Ovary (tissue), 9 donors: Measurements from ENCODE around the gene PKD1. TPM values are rescaled to one million over a fixed set of nuclear protein-coding genes. Genes with fewer than 3 reads are reported as not detected.
"Not testable (repeated sequence)": the region's sequence is repeated elsewhere in the genome, so short reads cannot be mapped to it uniquely, and the experiment has no call there.

ENCODE experiments used
- DNase-seq, 5 donors: peaks; one replicate each; pipeline ENCODE4 v3.0.0-alpha.2; 2019 to 2020
- H3K27ac ChIP-seq, 2 donors: fragments of 200-600 bp; one replicate each; pipeline versions ENCODE4 v1.5.1 to v1.8.0; 2019 to 2022
- H3K27me3 ChIP-seq: fragments of 200-600 bp; one replicate; pipeline ENCODE4 v1.8.0; 2022
- H3K36me3 ChIP-seq: fragments of 200-600 bp; sonication (generic); one replicate; pipeline ENCODE4 v1.5.1; 2019
- H3K4me1 ChIP-seq: one replicate; pipeline ENCODE4 v1.8.1; 2013; ENCODE audit warnings: mild to moderate bottlenecking, moderate library complexity; ENCODE audit not compliant: insufficient read depth
- H3K4me3 ChIP-seq: fragments of 200-600 bp; sonication (generic); one replicate; pipeline ENCODE4 v1.5.1; 2017
- H3K9me3 ChIP-seq, 2 donors: fragments of 200-600 bp in 1 of 2; sonication (generic) in 1 of 2; one replicate each; pipeline versions ENCODE4 v1.5.1 to v1.8.1; 2013 to 2019; ENCODE audit warnings: mild to moderate bottlenecking in 1 of 2, moderate library complexity in 1 of 2
- EP300 ChIP-seq: sonication (generic); formaldehyde crosslinking; IDR thresholded peaks from one replicate; pipeline ENCODE4 v1.6.1; 2017; ENCODE audit warnings: antibody characterized with exemption
- POLR2A ChIP-seq: fragments of 450-650 bp; IDR thresholded peaks from one replicate; pipeline ENCODE4 v1.6.1; 2017; ENCODE audit warnings: antibody characterized with exemption, mild to moderate bottlenecking, moderate library complexity
- WGBS, 3 donors: extraction: QIAGEN DNeasy Blood & Tissue Kit in 1 of 3; methylation state at CpG; one replicate each; pipeline versions ENCODE4 v1.1.5 to v1.1.7; 2013 to 2017; 5-methylcytosine and 5-hydroxymethylcytosine counted together
- intact Hi-C, 4 donors: fragments of 100-400 bp; cut with DNase I; formaldehyde crosslinking; loops; one replicate each; pipeline versions ENCODE4 v1.11.0 to v1.15.1; 2022 to 2023
- polyA plus RNA-seq, 2 donors: library from polyadenylated mRNA; stranded (reverse); fragments of 200-250 nt in 1 of 2; fragments of 350-450 nt in 1 of 2; fragmentation: Illumina TruSeq in 1 of 2; extraction: RNeasy Lipid Tissue Mini Kit (QIAGEN cat#74804) in 1 of 2; gene quantifications; one replicate each; pipeline ENCODE4 v1.2.3, GENCODE V29; 2013 to 2014
- total RNA-seq, 7 donors: library from RNA; depleted of rRNA in 2 of 7; stranded (reverse); fragments of >200 nt in 2 of 7; fragmentation: NEBNext Ultra II Directional in 3 of 7; extraction: Animal tissue kit (Norgen Biotek cat#: 25700) in 3 of 7; gene quantifications; one replicate each; pipeline versions ENCODE4 v1.1.0 to v1.2.4, GENCODE V29; 2016 to 2023
- TF ChIP-seq, protein P1 (sequence below), 3 donors: fragments of 450-650 bp in 2 of 3; fragments of 200-600 bp in 1 of 3; IDR thresholded peaks; one replicate each; pipeline versions ENCODE4 v1.5.1 to v1.8.0; 2016 to 2022; ENCODE audit warnings: antibody characterized with exemption in 3 of 3, mild to moderate bottlenecking in 1 of 3
- donor health status: DM: no; HTN: no; CAD: no; lungs with moderate emphysema.
- donor health status: DM: no; HTN: no; CAD: no.
- donor health status: Bipolar disorder and iron deficiency.
- donor health status: DM: yes; HTN: yes; CAD: no.
- donor health status: DM: no; HTN: no; CAD: no.
- donor health status: DM: yes; HTN: yes; CAD: no.

PKD1 gene
- total and polyA plus RNA-seq, 9 donors: 8.7 to 203 (median 129) TPM

- intact Hi-C loops: no loop called here
- TF ChIP-seq EP300: no peak
- TF ChIP-seq, protein P1, sequence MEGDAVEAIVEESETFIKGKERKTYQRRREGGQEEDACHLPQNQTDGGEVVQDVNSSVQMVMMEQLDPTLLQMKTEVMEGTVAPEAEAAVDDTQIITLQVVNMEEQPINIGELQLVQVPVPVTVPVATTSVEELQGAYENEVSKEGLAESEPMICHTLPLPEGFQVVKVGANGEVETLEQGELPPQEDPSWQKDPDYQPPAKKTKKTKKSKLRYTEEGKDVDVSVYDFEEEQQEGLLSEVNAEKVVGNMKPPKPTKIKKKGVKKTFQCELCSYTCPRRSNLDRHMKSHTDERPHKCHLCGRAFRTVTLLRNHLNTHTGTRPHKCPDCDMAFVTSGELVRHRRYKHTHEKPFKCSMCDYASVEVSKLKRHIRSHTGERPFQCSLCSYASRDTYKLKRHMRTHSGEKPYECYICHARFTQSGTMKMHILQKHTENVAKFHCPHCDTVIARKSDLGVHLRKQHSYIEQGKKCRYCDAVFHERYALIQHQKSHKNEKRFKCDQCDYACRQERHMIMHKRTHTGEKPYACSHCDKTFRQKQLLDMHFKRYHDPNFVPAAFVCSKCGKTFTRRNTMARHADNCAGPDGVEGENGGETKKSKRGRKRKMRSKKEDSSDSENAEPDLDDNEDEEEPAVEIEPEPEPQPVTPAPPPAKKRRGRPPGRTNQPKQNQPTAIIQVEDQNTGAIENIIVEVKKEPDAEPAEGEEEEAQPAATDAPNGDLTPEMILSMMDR (IDR thresholded peaks at IDR 0.05): no peak
- no peak for TF ChIP-seq POLR2A
- Histone ChIP-seq H3K4me3 (no peak overlapping the region), H3K27me3 (no peaks in the 10 kb centered on the region), H3K4me1 (no peaks in the 10 kb centered on the region), H3K9me3 (no peaks in the 10 kb centered on the region), H3K27ac (no peak overlapping the region), H3K36me3 (no peaks in the 10 kb centered on the region)
- 85 to 93% (median 91%) methylated on average over 13 to 19 of the region's 19 CpGs for WGBS, 3 donors
- DNase-seq: no peak
Observed at GRCh38 chr16:2102471-2102870, 33.2 kb downstream of the PKD1 start.

DNA sequence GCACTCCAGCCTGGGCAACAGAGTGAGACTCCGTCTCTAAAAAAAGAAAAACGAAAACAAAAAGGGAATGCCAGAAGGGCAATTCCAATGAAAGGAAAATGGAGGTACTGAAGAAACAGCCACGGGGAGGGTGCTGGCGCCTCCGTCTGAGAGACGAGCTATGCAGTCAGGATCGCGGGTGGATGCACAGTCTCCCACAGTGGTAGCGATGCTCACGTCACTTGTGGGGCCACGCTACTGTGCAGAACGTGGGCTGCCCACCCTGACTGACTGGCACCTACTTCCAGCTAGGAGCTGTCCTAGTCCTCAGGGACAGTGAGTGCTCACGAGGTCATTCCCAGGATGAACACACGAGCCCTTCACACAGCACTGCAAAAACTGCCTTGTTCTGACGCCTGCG, 34.1 kb downstream of the PKD1 start:
- intact Hi-C loops, H3K4me1 ChIP-seq, H3K4me3 ChIP-seq, DNase-seq, H3K27ac ChIP-seq, H3K9me3 ChIP-seq, H3K36me3 ChIP-seq, H3K27me3 ChIP-seq: not testable (repeated sequence)
- WGBS, 3 donors: 84 to 89% (median 88%) methylated on average over 12 to 13 of the region's 16 CpGs

- H3K4me3 ChIP-seq, intact Hi-C loops, H3K36me3 ChIP-seq, H3K27me3 ChIP-seq, DNase-seq, H3K4me1 ChIP-seq, H3K9me3 ChIP-seq, H3K27ac ChIP-seq: not testable (repeated sequence)
- 80 to 97% (median 90%) methylated on average over 3 to 14 of the region's 14 CpGs for WGBS, 3 donors
Observed at GRCh38 chr16:2097689-2098088, 38.0 kb downstream of the PKD1 start.

GRCh38 chr16:2096853-2097595, 38.7 kb downstream of the PKD1 start:
- Histone ChIP-seq H3K9me3 (no peaks in the 10 kb centered on the region), H3K27ac (no peak overlapping the region), H3K4me1 (no peaks in the 10 kb centered on the region), H3K36me3 (no peaks in the 10 kb centered on the region), H3K27me3 (no peaks in the 10 kb centered on the region), H3K4me3 (no peak overlapping the region)
- TF ChIP-seq EP300 (no peak), POLR2A (no peak)
- TF ChIP-seq, protein P1 (IDR thresholded peaks at IDR 0.05): no peak
- no peak for DNase-seq
- WGBS, 3 donors: 71 to 78% (median 75%) methylated on average over 22 to 25 of the region's 25 CpGs
- intact Hi-C loops: no loop called here

DNA sequence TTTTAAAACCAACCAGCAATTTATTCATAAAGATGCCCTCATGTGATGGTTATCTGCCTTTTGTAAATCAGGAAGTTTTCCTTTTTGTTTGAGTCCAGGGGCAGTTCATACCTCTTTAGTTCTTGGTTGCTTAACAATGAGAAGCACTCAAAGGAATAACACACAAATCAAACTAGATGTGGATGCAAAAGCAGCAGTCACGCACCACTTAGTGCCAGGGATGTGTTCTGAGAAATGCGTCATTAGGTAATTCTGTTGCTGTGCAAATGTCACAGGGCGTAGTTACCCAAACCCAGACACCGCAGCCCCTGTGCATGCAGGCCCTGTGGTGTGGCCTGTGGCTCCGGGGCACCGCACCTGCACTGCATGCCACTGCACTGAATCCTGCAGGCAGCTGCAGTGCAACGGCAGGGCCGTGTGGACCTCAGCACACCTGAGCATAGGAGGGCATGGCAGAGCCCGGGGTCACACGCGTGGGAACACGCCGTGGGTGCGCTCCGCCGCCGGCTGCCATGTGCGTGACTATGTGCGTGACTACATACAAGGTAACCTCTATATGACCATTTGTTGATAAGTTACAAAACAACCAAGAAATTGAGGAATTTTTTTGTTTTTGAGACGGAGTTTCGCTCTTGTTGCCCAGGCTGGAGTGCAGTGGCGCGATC, 39.6 kb downstream of the PKD1 start:
- DNase-seq: no peak
- no peak overlapping the region for H3K27ac ChIP-seq
- TF ChIP-seq, protein P1 (IDR thresholded peaks at IDR 0.05): no peak
- TF ChIP-seq EP300: no peak
- TF ChIP-seq POLR2A: no peak
- no peaks in the 10 kb centered on the region for H3K9me3 ChIP-seq
- 93 to 98% (median 95%) methylated on average over 23 of the region's 23 CpGs for WGBS, 3 donors
- peaks cover 6% of the 10 kb centered on the region for H3K4me1 ChIP-seq
- no peaks in the 10 kb centered on the region for H3K27me3 ChIP-seq
- intact Hi-C loops: no loop called here
- H3K4me3 ChIP-seq: no peak overlapping the region
- H3K36me3 ChIP-seq: no peaks in the 10 kb centered on the region
